CD4-positive, alpha-beta T cell treated with Interleukin-15 for 1 hour (primary cell): Measurements from ENCODE around the gene NKAIN2.
"Not testable (repeated sequence)": the region's sequence is repeated elsewhere in the genome, so short reads cannot be mapped to it uniquely, and the experiment has no call there.

Experiments used
- DNase-seq: peaks from one replicate; pipeline ENCODE4 v3.0.0-alpha.2; 2020

Gene NKAIN2

DNA sequence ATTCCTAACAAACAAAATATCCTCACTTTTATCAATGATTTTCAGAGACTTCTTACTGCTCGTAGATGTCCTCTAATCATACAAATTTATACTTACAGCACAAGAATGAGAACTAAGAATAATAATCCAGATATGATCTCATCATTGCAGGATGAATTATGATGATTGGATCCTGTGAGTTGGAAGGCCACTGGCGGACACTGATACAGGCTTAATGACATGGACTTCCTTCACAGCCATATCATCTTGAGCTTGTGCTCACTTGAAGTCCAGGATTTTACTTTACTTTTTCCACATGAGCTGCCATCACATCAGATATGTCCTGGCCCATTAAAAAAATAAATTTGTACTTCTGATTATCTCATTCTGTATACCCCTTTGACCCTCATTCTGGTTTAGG lies 94.3 kb downstream of the NKAIN2 start:
- no peak for DNase-seq

DNA sequence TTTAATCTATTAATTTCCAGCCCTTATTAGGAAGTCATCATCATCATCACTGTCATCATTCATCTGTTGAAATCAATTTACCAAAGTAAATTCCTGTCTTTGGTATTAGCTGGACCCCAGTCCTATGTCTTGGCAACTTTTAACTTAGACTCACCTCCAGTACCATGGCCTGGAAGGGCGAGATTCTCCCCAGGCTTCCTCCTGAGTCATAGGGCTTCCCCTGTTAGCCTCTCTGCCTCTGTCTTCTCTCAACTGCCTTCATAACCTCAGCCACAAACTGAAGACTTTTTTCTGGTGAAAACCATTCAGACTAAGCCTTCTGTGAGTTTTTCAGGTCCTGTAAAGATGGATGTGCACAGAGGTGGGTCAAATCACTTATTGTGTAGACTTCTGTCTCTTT lies 95.0 kb downstream of the NKAIN2 start:
- no peak for DNase-seq

GRCh38 chr6:123899745-123900144 lies 96.1 kb downstream of the NKAIN2 start:
- DNase-seq: no peak

GRCh38 chr6:123901436-123901835 lies 97.8 kb downstream of the NKAIN2 start:
- DNase-seq: no peak

GRCh38 chr6:123902738-123903313 lies 99.2 kb downstream of the NKAIN2 start:
- no peak for DNase-seq

DNA sequence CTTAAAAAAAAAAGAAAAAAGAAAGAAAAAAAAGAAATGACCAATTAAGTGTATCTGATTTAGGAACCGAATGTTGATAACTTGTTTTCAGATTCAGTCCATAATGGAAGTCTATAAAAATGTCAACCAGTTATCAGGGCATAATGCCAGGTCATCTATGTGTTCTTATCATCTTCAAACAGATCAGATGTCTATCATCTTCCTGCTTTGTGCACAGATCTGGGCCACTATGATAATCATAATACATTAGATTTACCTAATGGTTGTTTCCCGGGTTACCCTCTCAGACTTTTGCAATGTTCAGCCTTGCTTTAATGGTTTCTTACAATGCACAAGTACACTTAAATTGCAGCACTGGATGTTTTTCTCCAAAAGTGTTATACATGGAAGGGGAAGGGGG lies 100.6 kb downstream of the NKAIN2 start:
- DNase-seq: no peak

- no peak for DNase-seq
These were observed 105.1 kb downstream of the NKAIN2 start for GRCh38 chr6:123908797-123909196.

DNA sequence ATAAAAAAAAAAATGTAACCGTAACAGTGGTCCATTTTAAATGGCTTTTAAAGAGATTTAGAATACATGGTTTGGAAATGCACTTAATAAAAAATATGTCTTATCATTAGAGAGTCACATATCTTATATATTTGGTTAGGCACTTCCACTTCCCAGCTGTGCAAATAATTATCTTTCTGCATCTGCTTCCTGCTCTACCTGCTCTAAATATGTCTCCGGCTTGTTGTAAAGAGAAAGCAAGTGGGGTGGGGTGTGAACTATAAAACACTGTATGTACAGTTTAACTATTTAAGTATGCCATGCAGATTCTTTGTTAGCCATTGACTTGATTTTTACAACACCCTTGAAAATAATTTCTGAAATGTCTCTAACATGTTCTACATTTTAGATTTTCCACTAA lies 106.3 kb downstream of the NKAIN2 start:
- DNase-seq: no peak

DNA sequence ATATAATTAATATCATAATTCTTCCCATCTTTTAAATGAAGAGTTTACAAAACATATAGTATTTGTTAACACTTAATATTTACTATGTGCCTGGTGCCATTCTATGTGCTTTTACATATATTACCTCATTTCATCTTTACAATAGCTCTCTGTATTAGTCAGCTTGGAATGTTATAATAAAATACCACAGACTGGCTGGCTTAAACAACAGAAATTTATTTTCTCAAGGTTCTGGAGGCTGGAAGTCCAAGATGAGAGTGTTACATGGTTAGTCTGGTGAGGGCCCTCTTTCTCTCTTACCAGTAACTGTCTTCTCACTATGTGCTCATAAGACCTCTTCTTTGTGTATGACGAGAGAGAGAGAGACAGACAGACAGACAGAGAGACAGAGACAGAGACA lies 110.2 kb downstream of the NKAIN2 start:
- DNase-seq: no peak

GRCh38 chr6:123923379-123923778 lies 119.7 kb downstream of the NKAIN2 start:
- DNase-seq: not testable (repeated sequence)

DNA sequence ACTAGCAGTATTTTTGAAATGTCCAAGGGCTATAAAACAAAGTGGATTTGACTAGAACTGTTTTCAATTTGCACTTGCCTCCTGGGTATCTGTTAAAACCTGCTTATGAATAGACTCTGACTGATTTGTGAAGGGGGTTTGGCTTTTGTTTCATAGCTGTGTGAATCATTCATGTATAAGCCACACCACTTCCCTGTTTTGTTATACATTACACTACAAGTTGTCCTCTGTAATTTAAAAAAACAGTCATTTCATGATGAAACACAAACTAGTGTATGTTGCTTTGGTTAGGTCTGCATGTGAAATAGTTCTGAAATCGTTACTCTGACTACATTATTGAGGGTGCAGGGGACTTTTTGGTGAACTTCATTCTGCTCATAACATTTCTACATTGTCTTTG lies 121.7 kb downstream of the NKAIN2 start:
- no peak for DNase-seq

DNA sequence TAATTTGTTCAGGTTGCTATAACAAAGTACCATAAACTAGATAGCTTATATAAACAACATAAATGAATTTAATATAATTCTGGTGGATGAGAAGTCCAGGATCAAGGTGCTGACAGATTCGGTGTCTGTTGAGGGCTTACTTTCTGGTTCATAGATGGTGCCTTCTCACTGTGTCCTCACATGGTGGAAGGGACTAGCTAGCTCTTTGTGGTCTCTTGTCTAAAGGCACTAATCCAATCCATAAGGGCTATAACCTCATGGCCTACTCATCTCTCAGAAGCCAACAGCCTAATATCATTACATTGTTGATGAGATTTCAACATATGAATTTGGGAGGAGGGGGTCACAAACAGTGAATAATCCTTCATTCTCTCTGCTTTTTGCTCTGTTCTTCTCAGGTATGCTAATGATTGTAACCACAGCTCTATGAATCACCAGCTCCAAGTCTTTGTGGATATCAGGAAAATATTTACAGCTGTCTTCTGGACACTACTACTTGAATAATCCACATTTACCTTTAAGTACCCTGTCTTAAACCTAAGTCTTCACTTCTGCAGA lies 122.3 kb downstream of the NKAIN2 start:
- no peak for DNase-seq

- DNase-seq: no peak
These were observed 124.9 kb downstream of the NKAIN2 start for GRCh38 chr6:123928529-123928928.

DNA sequence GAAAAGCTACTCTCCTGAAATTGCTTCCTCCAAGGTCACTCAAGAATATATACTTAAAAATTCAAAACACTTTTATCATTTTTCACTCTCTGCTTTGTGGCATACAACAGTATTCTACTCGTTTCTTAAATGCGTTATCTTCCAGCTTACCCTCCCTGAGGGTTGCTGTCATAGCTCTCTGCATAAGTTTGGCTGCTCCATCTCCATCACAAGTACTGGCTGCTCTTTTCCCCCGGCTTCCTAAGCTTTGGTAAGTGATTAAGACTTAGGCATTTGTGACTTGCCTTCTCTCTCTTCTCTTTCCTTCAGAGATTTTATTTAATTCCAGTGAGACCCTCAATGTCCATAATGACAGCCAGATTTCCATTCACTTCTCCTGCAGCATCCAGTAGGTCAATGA lies 128.3 kb downstream of the NKAIN2 start:
- DNase-seq: no peak

- no peak for DNase-seq
These were observed 136.9 kb downstream of the NKAIN2 start for GRCh38 chr6:123940551-123940950.

DNA sequence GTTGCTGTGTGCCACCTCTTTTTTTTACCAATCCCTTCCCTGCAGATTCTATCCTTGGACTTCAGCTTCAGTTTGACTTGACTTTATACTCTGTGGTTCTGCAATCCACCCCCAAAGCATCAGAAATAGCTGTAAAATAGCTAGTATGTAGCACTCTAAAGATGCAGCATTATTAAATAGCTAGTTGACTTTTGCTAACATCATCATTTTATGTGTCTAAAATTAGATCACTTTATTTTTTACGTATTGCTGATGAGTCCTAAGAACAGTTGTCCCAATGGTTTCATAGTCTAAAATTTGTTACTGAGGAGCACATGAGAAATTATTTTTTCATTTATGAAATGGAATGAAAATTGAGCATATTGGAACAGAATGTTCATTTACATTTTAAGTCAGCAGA lies 138.2 kb downstream of the NKAIN2 start:
- no peak for DNase-seq

DNA sequence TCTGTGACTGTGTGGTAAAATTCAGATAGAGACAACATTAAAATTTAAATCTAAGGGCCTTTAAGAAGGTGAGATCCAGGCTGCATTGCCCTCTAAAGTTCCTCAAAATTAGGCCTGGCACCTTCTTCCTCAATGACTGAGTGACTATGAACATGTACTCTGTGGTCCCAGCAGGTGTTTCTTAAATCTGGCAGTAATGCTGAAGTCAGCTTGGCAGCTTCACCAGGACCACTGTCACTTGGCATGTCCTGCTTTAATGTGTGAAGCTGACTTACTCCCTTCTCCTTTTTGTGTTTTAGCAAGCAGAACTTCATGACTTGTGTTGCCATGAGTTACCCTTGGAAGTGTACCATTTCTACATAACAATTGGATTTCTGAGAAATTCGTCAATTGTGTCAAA lies 141.7 kb downstream of the NKAIN2 start:
- no peak for DNase-seq

GRCh38 chr6:123953920-123954319 lies 150.3 kb downstream of the NKAIN2 start:
- no peak for DNase-seq

GRCh38 chr6:123956492-123957139 lies 153.0 kb downstream of the NKAIN2 start:
- no peak for DNase-seq

- DNase-seq: no peak
These were observed 158.8 kb downstream of the NKAIN2 start for GRCh38 chr6:123962508-123962907.

GRCh38 chr6:123965894-123966293 lies 162.2 kb downstream of the NKAIN2 start:
- no peak for DNase-seq

- no peak for DNase-seq
These were observed 163.0 kb downstream of the NKAIN2 start for GRCh38 chr6:123966618-123967017.

DNA sequence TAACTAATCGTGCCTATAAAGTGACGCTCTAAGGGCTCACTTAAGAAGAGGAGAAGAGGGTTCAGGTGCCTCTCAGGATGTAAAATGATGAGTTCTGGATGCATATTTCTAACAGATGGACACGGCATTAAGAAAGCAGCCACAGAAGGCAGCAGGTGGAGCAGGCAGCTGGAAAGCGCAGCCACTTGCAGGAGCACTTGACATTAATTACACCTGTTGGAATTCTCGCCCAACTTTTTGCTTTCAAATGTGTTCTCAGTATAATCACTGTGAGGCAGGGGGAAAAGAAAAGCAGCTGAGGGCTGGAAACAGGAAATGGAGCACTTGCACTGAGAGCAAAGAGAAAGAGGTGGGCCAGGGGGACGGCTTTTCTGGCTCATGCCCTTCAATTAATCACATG lies 164.2 kb downstream of the NKAIN2 start:
- DNase-seq: no peak

DNA sequence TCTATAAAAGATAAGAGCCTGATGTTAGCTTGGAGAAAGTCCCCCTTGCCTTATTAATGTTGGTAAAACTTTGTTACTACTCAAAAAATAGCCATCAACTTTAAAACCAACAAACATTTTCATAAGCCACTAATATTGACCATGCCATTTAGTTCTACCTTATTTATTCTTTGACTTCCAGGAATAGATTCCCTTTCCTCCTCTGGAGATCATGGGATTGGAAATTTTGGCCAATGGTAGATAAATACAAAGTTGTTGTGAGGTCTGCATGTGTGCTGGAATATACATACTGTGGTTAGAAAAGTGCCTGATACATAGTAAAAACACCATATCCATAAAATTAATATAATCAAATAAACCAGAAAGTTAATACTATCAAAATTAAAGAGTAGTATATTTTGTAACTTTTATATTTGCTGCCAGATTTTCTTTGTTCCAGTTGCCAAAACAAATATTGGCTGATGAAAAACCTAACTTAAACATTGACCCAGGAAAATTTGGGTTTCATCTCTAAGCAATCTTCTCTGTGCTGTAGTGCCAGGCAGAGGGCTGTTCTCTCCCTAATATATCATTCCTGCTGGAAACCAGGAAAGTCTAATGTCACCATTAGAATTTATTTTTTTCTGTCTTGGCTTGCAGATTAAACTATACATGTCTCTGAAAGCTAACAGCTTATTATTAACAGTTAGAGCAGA lies 169.1 kb downstream of the NKAIN2 start:
- DNase-seq: no peak
